Non-pigmented ciliary epithelial cell (primary cell): ENCODE measurements around the gene CSN2.
"Not testable (repeated sequence)": the region's sequence is repeated elsewhere in the genome, so short reads cannot be mapped to it uniquely, and the experiment has no call there.

ENCODE experiments used
- DNase-seq: peaks from one replicate; pipeline ENCODE4 v3.0.0-alpha.2; 2010; ENCODE audit warnings: low read depth

CSN2 gene

GRCh38 chr4:69965628-69966027 is at the start of gene CSN2:
Gene CSN2 (minus strand): TSS chr4:69965728. CDS start chr4:69960995, 4,733 bp downstream.
- DNase-seq: no peak

GRCh38 chr4:70008771-70009170 is 43.2 kb upstream of the CSN2 start:
- no peak for DNase-seq

- DNase-seq: no peak
Observed at GRCh38 chr4:70002507-70002906, 37.0 kb upstream of the CSN2 start.

GRCh38 chr4:70000711-70001110 is 35.2 kb upstream of the CSN2 start:
- no peak for DNase-seq

- DNase-seq: no peak
Observed at GRCh38 chr4:69999420-69999819, 33.9 kb upstream of the CSN2 start.

GRCh38 chr4:69995526-69996016 is 30.0 kb upstream of the CSN2 start, which contains the start of gene STATH:
Gene STATH (plus strand): TSS chr4:69995966. CDS start chr4:69998438, 2,472 bp downstream.
- no peak for DNase-seq

GRCh38 chr4:69994782-69995181 is 29.3 kb upstream of the CSN2 start:
- DNase-seq: no peak

- no peak for DNase-seq
Observed at GRCh38 chr4:69991016-69991415, 25.5 kb upstream of the CSN2 start.

GRCh38 chr4:69986663-69987062 is 21.1 kb upstream of the CSN2 start:
- DNase-seq: no peak

GRCh38 chr4:69984030-69984443 is 18.5 kb upstream of the CSN2 start:
- DNase-seq: no peak

- DNase-seq: no peak
Observed at GRCh38 chr4:69977582-69977981, 12.1 kb upstream of the CSN2 start.

- DNase-seq: no peak
Observed at GRCh38 chr4:69974631-69975030, 9.1 kb upstream of the CSN2 start.

- no peak for DNase-seq
Observed at GRCh38 chr4:69970071-69970470, 4.5 kb upstream of the CSN2 start.

- DNase-seq: no peak
Observed at GRCh38 chr4:69957209-69957608, 8.3 kb downstream of the CSN2 start.

GRCh38 chr4:69951602-69952001 is 13.9 kb downstream of the CSN2 start:
- DNase-seq: peak; percentile 30

GRCh38 chr4:69936566-69936965 is 29.0 kb downstream of the CSN2 start:
- peak; percentile 19 for DNase-seq

GRCh38 chr4:69934150-69934549 is 31.4 kb downstream of the CSN2 start:
- no peak for DNase-seq

GRCh38 chr4:69930768-69931167 is 34.8 kb downstream of the CSN2 start, which contains the start of gene CSN1S1:
Gene CSN1S1 (plus strand): TSS chr4:69931068. CDS start chr4:69932556, 1,488 bp downstream.
- DNase-seq: no peak

- not testable (repeated sequence) for DNase-seq
Observed at GRCh38 chr4:69923782-69924410, 41.6 kb downstream of the CSN2 start.

- DNase-seq: no peak
Observed at GRCh38 chr4:69920874-69921273, 44.7 kb downstream of the CSN2 start.

GRCh38 chr4:69910016-69910782 is 55.3 kb downstream of the CSN2 start:
- peak; percentile 14 for DNase-seq

GRCh38 chr4:69909195-69909594 is 56.3 kb downstream of the CSN2 start:
- DNase-seq: no peak

GRCh38 chr4:69907151-69907550 is 58.4 kb downstream of the CSN2 start:
- peak; percentile 43 for DNase-seq
